Measurements from ENCODE around the gene RPS6KC1. TPM values are rescaled to one million over a fixed set of nuclear protein-coding genes. Genes with fewer than 3 reads are reported as not detected.
"Not testable (repeated sequence)": the region's sequence is repeated elsewhere in the genome, so short reads cannot be mapped to it uniquely, and the experiment has no call there.

The RPS6KC1 gene
- total RNA-seq, 1 donor = 15.6 TPM

GRCh38 chr1:213273546-213273945, 222.5 kb downstream of the RPS6KC1 start:
- DNase-seq (ENCODE audit: low read depth in 2 of 3, low spot score in 2 of 3) = no peak

- DNase-seq (ENCODE audit: low read depth in 2 of 3, low spot score in 2 of 3) = no peak
Observed at GRCh38 chr1:213274140-213274539, 223.1 kb downstream of the RPS6KC1 start.

- DNase-seq (ENCODE audit: low read depth in 2 of 3, low spot score in 2 of 3) = no peak
Observed at GRCh38 chr1:213275293-213275692, 224.3 kb downstream of the RPS6KC1 start.

GRCh38 chr1:213276236-213276635, 225.2 kb downstream of the RPS6KC1 start:
- no peak for DNase-seq (ENCODE audit: low read depth in 2 of 3, low spot score in 2 of 3)

GRCh38 chr1:213277036-213277435, 226.0 kb downstream of the RPS6KC1 start:
- peak in 1 of 3 donors; percentile 15 for DNase-seq (ENCODE audit: low read depth in 2 of 3, low spot score in 2 of 3)

GRCh38 chr1:213279410-213279809, 228.4 kb downstream of the RPS6KC1 start:
- DNase-seq (ENCODE audit: low read depth in 2 of 3, low spot score in 2 of 3) = no peak

GRCh38 chr1:213281640-213282301, 230.7 kb downstream of the RPS6KC1 start:
- DNase-seq (ENCODE audit: low read depth in 2 of 3, low spot score in 2 of 3) = no peak

- DNase-seq (ENCODE audit: low read depth in 2 of 3, low spot score in 2 of 3) = no peak
Observed at GRCh38 chr1:213284626-213285025, 233.6 kb downstream of the RPS6KC1 start.

- no peak for DNase-seq (ENCODE audit: low read depth in 2 of 3, low spot score in 2 of 3)
Observed at GRCh38 chr1:213286235-213286634, 235.2 kb downstream of the RPS6KC1 start.

GRCh38 chr1:213287987-213288386, 236.9 kb downstream of the RPS6KC1 start:
- no peak for DNase-seq (ENCODE audit: low read depth in 2 of 3, low spot score in 2 of 3)

- no peak for DNase-seq (ENCODE audit: low read depth in 2 of 3, low spot score in 2 of 3)
Observed at GRCh38 chr1:213291526-213291925, 240.5 kb downstream of the RPS6KC1 start.

GRCh38 chr1:213292614-213293013, 241.6 kb downstream of the RPS6KC1 start:
- no peak for DNase-seq (ENCODE audit: low read depth in 2 of 3, low spot score in 2 of 3)

GRCh38 chr1:213295860-213296259, 244.8 kb downstream of the RPS6KC1 start:
- DNase-seq (ENCODE audit: low read depth in 2 of 3, low spot score in 2 of 3) = no peak

GRCh38 chr1:213296558-213296957, 245.5 kb downstream of the RPS6KC1 start:
- no peak for DNase-seq (ENCODE audit: low read depth in 2 of 3, low spot score in 2 of 3)

GRCh38 chr1:213297021-213297420, 246.0 kb downstream of the RPS6KC1 start:
- DNase-seq (ENCODE audit: low read depth in 2 of 3, low spot score in 2 of 3) = no peak

- DNase-seq (ENCODE audit: low read depth in 2 of 3, low spot score in 2 of 3) = no peak
Observed at GRCh38 chr1:213300433-213300832, 249.4 kb downstream of the RPS6KC1 start.

GRCh38 chr1:213301524-213301923, 250.5 kb downstream of the RPS6KC1 start:
- DNase-seq (ENCODE audit: low read depth in 2 of 3, low spot score in 2 of 3) = not testable (repeated sequence)

- DNase-seq (ENCODE audit: low read depth in 2 of 3, low spot score in 2 of 3) = no peak
Observed at GRCh38 chr1:213303286-213303685, 252.2 kb downstream of the RPS6KC1 start.

GRCh38 chr1:213315571-213315970, 264.5 kb downstream of the RPS6KC1 start:
- DNase-seq (ENCODE audit: low read depth in 2 of 3, low spot score in 2 of 3) = no peak

- not testable (repeated sequence) for DNase-seq (ENCODE audit: low read depth in 2 of 3, low spot score in 2 of 3)
Observed at GRCh38 chr1:213318458-213318857, 267.4 kb downstream of the RPS6KC1 start.

- no peak for DNase-seq (ENCODE audit: low read depth in 2 of 3, low spot score in 2 of 3)
Observed at GRCh38 chr1:213320191-213320870, 269.3 kb downstream of the RPS6KC1 start.
